DMS 273 (cell line): ENCODE data around the gene NTSR1.

Experiments used
- DNase-seq: peaks from one replicate; lab custom pipeline; 2025; ENCODE audit not compliant: unreplicated experiment; lab: John Stamatoyannopoulos, UW

Gene NTSR1

GRCh38 chr20:62768234-62768546, 59.6 kb downstream of the NTSR1 start:
- DNase-seq = no peak

DNA sequence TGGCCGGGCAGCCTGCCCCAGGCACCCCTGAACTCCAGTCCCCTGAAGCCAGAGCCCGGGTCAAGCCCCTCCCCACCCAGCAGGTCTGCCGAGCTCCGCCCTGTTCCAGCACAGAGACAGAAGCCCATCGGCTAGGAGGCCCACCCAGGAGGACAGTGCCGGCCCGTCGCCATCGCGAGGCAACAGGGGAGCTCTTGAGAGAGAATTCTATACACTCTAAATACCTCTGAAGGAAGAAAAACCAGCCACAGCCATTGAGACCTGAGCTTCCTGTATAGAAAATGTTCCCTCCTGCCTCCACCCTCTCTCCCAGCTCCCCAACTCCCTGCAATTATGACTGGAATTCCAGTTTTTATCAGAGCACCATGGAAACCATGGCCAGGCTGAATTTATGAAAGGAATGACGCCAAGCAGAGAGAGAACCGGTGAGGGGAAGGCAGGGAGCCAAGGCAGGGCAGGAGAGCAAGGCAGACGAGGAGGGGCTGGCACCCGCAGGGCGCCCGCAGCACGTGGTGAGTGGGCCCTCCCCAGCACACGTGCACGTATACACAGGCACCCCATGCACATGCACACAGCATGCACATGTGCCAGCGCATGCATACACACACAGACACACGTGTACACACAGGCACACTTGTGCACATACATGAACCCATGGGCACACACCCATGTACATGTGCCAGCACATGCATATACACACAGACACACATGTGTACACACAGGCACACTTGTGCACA, 60.1 kb downstream of the NTSR1 start:
- no peak for DNase-seq

DNA sequence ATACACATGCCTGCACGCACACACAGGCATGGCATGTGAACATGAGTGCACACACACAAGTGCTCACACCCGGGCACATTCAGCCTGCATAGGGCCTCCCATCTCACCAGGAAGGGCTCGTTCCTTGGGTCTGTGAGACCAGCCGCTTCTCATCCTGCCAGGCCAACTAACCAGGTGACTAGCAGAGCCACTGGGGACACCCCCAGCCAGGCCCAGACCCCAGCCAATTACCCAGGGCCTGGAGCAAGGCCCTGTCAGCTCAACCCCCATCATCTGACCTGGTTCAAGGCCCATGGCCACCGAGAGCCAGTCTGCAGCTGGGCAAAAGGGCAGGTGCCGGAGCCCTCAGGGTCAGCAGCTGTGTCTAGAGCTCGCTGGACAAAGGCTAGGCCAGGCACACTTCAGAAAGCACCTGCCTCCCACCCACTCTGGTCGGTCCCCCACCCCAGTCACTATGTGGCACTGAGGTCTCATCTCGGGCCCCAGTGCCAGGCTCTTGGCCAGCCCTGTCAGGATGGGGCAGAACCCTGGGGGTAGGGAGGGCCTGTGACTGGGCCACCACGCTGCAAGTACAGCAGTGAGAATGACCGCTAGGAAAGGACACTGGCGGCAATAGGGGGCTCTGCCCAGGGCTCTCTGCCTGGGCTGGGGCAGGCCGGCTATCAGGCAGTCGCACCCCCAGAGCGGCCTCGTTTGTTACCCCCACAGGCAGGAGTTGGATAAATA, 60.9 kb downstream of the NTSR1 start:
- no peak for DNase-seq

DNA sequence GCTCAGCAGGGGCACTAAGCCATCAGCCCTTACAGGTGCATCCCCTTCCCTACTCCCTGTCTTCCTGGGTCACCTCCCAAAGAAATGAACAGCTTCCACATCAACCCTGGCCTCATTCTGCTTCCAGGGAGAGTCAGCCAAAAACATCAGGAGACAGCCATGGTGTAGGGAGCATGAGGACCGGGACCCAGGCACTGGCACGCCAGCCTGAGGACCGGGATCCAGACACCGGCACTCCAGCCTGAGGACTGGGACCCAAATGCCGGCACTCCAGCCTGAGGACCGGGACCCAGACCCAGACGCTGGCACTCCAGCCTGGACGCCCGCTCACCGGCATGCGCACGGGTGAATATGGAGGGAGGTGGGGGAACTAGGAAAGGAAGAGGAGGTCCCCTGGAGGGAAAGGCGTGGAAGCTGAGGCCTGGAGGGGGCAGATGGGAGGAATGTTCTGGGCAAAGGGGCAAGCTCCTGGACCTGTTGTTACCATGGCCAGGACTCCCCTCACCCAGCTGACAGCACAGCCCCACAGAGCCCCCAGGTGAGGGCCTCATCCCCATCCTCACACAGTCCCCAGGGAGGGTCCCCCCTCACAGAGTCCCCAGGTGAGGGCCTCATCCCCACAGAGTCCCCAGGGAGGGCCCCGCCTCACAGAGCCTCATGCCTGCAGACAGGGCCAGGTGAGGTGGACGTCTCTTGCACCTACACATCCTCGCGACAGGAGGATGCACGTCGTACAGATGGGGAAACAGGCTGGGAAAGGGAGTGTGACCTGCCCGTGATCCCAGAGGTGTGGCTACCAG, 61.7 kb downstream of the NTSR1 start:
- no peak for DNase-seq

GRCh38 chr20:62770916-62771315, 62.3 kb downstream of the NTSR1 start:
- DNase-seq = no peak

DNA sequence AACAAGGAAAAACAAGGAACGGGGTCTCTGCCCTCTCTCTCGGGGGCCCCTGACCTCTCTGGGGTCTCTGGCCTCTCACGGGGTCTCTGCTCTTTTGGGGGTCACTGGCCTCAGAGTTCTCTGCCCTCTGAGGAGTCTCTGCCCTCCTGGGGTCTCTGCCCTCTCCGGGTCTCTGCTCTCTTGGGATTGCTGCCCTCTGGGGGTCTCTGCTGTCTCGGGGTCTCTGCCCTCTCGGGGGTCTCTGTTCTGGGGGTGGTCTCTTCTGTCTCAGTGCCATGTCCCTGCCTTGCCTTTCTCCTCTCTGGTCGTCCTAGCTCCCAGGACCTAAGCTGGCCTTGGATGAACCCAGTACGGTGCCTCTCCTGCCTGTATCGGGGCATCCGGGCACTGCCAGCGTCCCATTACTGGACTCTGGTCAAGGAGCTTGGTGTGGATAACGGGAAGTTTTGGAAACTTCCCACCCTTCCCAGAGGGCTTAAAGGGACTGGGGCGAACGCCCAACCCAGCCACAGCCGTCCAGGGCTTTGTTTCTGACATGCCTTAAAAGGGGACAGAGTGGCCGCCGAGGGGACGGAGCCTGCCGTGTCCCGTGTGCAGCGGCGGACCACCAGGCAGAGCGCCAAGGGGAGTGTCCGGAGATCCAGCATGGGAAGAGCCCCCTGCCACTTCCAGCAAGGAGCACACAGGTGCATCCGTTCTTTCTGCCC, 62.9 kb downstream of the NTSR1 start:
- DNase-seq = no peak

DNA sequence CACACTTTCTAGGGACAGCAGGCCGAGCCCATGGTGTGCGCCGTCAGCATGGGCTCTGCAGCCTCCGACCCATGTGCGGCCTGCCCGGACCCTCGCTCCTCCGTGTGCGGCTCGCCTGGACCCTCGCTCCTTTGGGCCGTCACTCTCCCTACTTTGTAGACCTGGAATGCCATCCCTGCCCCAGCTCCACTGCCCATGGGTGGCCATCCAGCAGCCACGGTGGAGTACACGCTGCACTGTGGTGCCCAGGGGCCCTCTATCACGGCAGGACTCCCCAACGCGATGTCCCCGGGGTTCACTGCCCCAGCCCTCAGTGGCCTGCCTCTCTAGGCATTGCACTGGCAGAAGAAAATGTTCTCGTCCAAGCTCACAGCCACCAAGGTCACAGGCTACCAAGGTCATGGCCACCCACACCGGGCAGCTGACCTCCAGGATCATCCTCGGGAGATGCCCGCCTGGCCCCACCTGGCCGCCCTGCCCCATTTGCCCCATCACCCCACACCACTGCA, 63.5 kb downstream of the NTSR1 start:
- DNase-seq = no peak

GRCh38 chr20:62772619-62772989, 64.0 kb downstream of the NTSR1 start:
- no peak for DNase-seq

DNA sequence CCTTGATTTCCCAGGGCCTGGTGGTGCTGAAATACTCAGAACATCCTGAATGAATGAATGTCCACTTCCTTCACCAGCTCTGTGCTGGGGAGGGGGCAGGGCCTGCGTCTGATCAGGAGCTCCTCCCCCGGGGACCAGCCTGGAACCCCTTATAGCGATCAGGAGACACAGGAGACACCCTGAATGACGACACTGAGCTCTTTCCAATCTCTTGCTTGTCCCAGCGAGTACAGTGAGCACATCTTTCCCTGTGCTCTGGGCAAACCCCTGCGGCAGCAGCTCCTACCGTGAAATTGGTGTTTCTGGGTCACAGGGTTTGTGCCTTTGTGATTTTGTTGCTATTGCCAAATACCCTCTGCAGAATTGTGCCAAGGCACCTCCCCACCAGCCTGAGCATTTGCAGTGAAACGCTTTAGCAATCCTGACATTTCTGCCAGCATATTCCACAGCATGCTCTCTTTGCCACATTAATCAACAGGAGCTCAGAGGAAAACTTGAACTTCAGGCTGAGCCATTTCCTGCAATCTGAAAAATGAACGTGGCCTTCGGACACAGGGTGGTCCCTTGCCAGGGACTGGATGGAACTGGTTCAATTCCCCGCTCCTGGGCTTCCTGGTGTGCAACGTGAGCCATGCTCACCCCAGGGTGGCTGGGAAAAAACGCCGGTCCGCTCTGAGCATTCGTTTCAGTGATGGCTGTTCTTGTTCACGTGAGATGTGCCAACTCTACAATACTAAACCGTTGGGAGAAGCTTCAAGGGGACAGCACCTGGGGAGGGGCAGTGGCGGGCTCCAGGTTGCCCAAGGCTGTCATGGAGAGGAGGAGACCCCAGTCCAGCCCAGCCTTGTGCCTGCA, 64.6 kb downstream of the NTSR1 start:
- no peak for DNase-seq

- DNase-seq = peak; percentile 84
Measured at GRCh38 chr20:62773845-62774714, 65.4 kb downstream of the NTSR1 start.

DNA sequence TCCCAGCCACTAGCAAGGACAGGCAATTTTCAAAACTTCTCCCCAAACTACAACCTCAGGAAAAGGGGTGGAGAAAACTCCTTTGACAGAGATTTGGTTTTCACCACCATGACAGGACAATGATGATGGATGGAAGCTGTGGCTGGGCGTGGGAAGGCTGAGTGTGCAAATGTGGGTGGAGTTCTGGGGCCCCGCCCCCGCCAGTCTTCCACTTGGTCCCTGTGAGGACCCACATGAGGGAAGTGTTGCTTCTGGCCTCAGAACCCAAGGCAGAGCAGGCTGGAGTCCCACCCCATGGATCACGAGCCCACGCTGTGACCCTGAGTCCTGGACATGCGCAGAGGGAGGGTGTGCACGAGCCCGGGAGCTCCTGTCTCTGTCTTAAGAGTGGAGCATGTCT, 66.1 kb downstream of the NTSR1 start:
- no peak for DNase-seq

DNA sequence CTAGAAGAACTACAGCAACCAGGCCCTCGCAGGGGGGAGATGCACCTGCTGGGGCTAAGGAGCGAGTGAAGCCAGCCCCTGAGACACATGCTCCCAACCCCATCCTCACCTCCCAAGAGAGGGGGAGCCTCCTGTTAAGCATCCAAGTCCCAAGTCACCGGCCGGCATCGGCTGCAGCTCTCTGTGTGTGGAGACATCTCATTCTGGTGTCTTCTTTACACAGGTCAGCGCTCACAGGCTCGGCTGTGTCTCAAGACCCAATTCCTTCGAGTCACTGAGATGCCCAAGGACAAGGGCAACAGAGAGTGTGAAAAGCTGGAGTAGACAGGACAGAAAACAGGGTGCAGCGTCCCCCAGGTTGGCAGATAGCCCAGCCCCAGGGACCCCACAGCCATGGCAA, 66.6 kb downstream of the NTSR1 start:
- no peak for DNase-seq

- no peak for DNase-seq
Measured at GRCh38 chr20:62776035-62776691, 67.5 kb downstream of the NTSR1 start.

DNA sequence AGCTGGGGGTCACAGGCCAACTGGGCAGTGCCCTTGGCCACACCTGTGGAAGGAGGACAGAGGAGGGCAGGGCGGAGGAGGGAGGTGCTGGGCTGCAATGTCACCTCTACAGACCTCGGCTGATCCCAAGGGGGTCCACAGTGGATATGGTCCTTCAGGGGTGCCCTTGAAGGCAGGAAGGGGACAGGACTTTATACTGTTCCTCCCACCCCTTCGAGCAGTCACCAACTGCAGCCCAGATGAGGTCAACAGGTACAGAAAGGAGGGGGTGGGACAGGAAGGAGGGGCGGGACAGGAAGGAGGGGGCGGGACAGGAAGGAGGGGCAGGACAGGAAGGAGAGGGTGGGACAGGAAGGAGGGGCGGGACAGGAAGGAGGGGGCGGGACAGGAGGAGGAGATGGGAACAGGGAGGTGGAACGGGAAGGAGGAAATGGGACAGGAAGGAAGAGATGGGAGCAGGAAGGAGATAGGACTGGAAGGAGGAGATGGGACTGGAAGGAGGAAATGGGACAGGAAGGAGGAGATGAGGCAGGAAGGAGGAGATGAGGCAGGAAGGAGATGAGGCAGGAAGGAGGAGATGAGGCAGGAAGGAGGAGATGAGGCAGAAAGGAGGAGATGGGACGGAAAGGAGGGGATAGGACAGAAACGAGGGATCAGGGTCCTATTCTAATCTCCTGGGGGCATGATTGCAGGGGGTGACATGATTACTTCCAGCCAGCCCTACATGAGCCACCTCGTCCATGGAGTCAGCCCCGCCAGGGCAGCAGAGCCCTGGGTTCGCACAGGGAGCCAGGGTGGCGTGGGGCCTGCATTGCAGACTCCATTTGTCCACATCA, 68.3 kb downstream of the NTSR1 start:
- peak; percentile 81 for DNase-seq

DNA sequence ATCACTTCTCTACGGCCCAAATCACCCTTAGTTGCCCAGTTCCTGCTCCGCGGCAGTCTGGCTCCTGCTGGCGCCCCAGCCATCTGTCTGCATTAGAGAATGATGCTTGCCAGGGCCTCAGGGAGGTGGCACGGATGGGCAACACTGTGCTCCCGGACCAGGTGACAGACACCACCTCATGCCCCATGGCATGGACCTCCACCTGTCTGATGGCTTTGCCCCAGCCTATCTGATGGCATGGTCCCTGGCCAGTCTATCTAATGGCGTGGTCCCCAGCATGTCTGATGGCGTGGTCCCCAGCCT, 68.8 kb downstream of the NTSR1 start:
- DNase-seq = peak; percentile 54

- DNase-seq = no peak
Measured at GRCh38 chr20:62778058-62778457, 69.4 kb downstream of the NTSR1 start.

- no peak for DNase-seq
Measured at GRCh38 chr20:62778601-62779416, 70.2 kb downstream of the NTSR1 start.

DNA sequence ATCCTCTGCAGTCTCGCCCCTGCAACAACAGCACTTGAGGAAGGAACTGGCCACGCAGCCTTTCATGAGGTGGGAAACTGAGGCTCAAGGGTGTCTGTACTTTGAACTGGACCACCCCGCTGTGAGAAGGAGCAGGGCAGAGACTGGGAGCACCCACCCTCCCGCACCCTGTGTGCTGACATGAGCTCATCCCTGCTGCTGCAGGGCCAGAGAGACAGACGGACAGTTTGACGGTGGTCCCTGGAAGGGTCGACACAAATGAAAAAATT, 70.7 kb downstream of the NTSR1 start:
- no peak for DNase-seq
